Adrenal gland (tissue), 12 donors: ENCODE measurements around the gene RINT1. TPM values are rescaled to one million over a fixed set of nuclear protein-coding genes. Genes with fewer than 3 reads are reported as not detected.

Experiments used
- DNase-seq, 7 donors: peaks; one replicate each; pipeline ENCODE4 v3.0.0-alpha.2; 2019 to 2020
- H3K27ac ChIP-seq, 5 donors: fragments of 200-600 bp; sonication (generic) in 4 of 5; 1 replicate in 3 of 5; 2 replicates in 2 of 5; pipeline versions ENCODE4 v1.5.1 to v1.8.0; 2016 to 2020; ENCODE audit warnings: mild to moderate bottlenecking in 1 of 5
- H3K27me3 ChIP-seq: fragments of 200-600 bp; 2 replicates; pipeline ENCODE4 v1.8.0; 2021
- H3K36me3 ChIP-seq, 2 donors: fragments of 200-600 bp; replicated peaks in 1 of 2; 1 replicate in 1 of 2; 2 replicates in 1 of 2; pipeline versions ENCODE4 v1.5.1 to v1.8.0; 2018 to 2022
- H3K4me1 ChIP-seq, 2 donors: fragments of 200-600 bp; replicated peaks in 1 of 2; 1 replicate in 1 of 2; 2 replicates in 1 of 2; pipeline versions ENCODE4 v1.5.1 to v1.8.0; 2018 to 2021
- H3K4me3 ChIP-seq, 4 donors: fragments of 200-600 bp; sonication (generic) in 3 of 4; one replicate each; pipeline ENCODE4 v1.5.1; 2016 to 2018
- H3K9me3 ChIP-seq, 3 donors: fragments of 200-600 bp; sonication (generic) in 1 of 3; replicated peaks in 1 of 3; 1 replicate in 2 of 3; 2 replicates in 1 of 3; pipeline versions ENCODE4 v1.5.1 to v1.8.0; 2016 to 2021
- POLR2A ChIP-seq, 2 donors: fragments of 450-650 bp; IDR thresholded peaks; one replicate each; pipeline ENCODE4 v1.6.1; 2017; ENCODE audit warnings: antibody characterized with exemption in 2 of 2, mild to moderate bottlenecking in 2 of 2, moderate library complexity in 1 of 2
- WGBS, 4 donors: extraction: QIAGEN DNeasy Blood & Tissue Kit in 2 of 4; methylation state at CpG; one replicate each; pipeline versions ENCODE4 v1.1.5 to v1.1.7; 2013 to 2017; 5-methylcytosine and 5-hydroxymethylcytosine counted together
- intact Hi-C, 2 donors: fragments of 100-400 bp; cut with DNase I; formaldehyde crosslinking; loops; one replicate each; pipeline versions ENCODE4 v1.14.1 to v1.15.0; 2022 to 2023
- polyA plus RNA-seq, 3 donors: library from polyadenylated mRNA; stranded (reverse); fragments of 200-250 nt in 2 of 3; fragments of 350-450 nt in 1 of 3; fragmentation: Illumina TruSeq in 1 of 3; extraction: RNeasy Lipid Tissue Mini Kit (QIAGEN cat#74804) in 1 of 3; gene quantifications; one replicate each; pipeline ENCODE4 v1.2.3, GENCODE V29; 2013 to 2014
- total RNA-seq, 9 donors: library from RNA; depleted of rRNA in 4 of 9; stranded (reverse); fragments of >200 nt in 4 of 9; fragments of 120-200 nt in 1 of 9; fragmentation: NEBNext Ultra II Directional in 1 of 9; extraction: Animal tissue kit (Norgen Biotek cat#: 25700) in 1 of 9; gene quantifications; one replicate each; pipeline versions ENCODE4 v1.1.0 to v1.2.4, GENCODE V29; 2013 to 2023
- TF ChIP-seq, protein P1 (sequence below), 6 experiments: fragments of 450-650 bp in 4 of 6; fragments of 200-600 bp in 2 of 6; sonication (generic) in 1 of 6; IDR thresholded peaks; 1 replicate in 5 of 6; 2 replicates in 1 of 6; pipeline versions ENCODE4 v1.5.1 to v1.8.0; 2016 to 2021; ENCODE audit warnings: antibody characterized with exemption in 6 of 6, mild to moderate bottlenecking in 2 of 6, moderate library complexity in 1 of 6
- donor health status: healthy with polysubstance abuse.
- donor health status: Bipolar disorder and iron deficiency.
- donor health status: DM: yes; HTN: yes; CAD: no.
- donor health status: DM: no; HTN: no; CAD: no.
- donor health status: DM: no; HTN: no; CAD: no.
- donor health status: DM: yes; HTN: yes; CAD: no.

The RINT1 gene
- total and polyA plus RNA-seq, 12 donors: 9.8 to 25.8 (median 15.7) TPM

DNA sequence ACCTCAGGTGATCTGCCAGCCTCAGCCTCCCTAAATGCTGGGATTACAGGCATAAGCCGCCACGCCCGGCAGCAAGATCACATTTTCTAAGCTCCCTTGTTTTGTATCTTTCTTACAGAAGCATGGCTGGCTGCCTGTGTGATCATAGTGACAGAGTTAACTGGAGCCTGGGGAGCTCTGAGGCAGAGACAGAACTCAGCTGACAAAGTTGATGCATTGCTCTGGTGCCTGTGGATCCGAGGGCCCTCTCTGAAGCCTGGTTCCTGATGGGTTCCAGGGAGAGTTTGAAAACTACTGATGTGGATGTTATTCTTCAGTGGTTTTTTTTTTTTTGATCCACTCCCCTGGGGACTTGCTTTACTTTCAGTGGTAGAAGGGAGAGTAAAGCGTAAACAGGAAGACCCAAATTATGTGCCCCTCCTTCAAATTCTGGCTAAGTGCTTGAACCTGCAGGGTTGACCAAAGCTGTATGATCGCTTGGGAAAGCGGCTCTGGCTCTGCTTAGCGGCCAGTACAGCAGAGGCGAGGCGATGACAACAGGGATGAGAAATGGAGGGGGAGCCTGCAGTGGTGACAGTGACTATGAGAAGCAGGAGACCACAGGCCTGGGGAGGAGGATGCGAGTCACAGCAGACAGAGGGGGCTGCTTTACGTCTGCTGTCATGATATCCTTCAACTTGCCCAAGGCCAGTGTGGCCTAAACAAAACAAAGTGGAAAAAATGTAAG, 56.1 kb downstream of the RINT1 start:
- intact Hi-C loops: no loop called here
- no peaks in the 10 kb centered on the region for H3K9me3 ChIP-seq
- 75 to 85% (median 80%) methylated on average over 12 of the region's 12 CpGs for WGBS, 4 donors
- H3K27me3 ChIP-seq: no peaks in the 10 kb centered on the region
- no peak overlapping the region for H3K4me3 ChIP-seq
- TF ChIP-seq POLR2A (IDR thresholded peaks at IDR 0.05): no peak
- TF ChIP-seq, protein P1, sequence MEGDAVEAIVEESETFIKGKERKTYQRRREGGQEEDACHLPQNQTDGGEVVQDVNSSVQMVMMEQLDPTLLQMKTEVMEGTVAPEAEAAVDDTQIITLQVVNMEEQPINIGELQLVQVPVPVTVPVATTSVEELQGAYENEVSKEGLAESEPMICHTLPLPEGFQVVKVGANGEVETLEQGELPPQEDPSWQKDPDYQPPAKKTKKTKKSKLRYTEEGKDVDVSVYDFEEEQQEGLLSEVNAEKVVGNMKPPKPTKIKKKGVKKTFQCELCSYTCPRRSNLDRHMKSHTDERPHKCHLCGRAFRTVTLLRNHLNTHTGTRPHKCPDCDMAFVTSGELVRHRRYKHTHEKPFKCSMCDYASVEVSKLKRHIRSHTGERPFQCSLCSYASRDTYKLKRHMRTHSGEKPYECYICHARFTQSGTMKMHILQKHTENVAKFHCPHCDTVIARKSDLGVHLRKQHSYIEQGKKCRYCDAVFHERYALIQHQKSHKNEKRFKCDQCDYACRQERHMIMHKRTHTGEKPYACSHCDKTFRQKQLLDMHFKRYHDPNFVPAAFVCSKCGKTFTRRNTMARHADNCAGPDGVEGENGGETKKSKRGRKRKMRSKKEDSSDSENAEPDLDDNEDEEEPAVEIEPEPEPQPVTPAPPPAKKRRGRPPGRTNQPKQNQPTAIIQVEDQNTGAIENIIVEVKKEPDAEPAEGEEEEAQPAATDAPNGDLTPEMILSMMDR (IDR thresholded peaks at IDR 0.05): no peak
- H3K27ac ChIP-seq: no peak overlapping the region
- no peaks in the 10 kb centered on the region for H3K36me3 ChIP-seq
- no peak for DNase-seq
- H3K4me1 ChIP-seq: no peaks in the 10 kb centered on the region

DNA sequence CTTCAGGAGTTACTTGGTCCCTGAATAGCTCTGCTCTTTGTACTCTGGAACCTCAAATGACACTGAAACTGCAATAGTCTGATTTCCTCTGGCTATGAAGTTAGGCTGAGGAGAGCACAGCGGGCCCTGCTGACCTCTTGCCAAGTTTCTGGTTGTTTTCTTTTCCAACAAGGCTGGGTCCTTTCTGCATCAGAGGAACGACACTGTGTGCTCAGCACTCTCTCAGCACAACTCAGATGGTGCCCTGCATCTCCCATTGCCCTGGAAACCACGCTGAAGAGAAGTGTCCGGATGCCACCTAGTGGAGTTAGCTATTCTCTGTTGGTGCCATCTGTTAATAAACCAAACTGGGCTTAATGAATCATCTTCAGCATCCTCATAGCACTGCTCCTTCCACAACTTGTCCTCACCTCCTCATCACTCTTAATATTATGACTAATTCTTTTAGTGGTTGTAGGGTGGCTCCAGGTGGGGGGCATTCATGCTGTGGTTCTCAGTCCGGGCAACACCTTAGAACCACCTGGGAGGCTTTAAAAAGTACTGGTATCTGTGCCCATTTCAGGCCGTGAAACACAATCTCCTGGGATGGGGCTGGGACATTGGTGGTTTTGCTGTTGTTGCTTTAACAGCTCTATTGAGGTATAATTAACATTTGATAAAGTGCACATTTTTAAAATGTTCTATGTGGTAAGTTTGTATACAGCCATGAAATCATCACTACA, 57.5 kb downstream of the RINT1 start:
- peak; percentile 51 to 86 (median 72) for DNase-seq
- Histone ChIP-seq H3K4me3 (no peak overlapping the region), H3K4me1 (no peaks in the 10 kb centered on the region), H3K27ac (no peak overlapping the region), H3K9me3 (no peaks in the 10 kb centered on the region), H3K36me3 (no peaks in the 10 kb centered on the region), H3K27me3 (no peaks in the 10 kb centered on the region)
- 29 to 31% (median 30%) methylated on average over 6 of the region's 6 CpGs for WGBS, 4 donors
- TF ChIP-seq, protein P1 (IDR thresholded peaks at IDR 0.05): peak; percentile 25 to 69 (median 62)
- TF ChIP-seq POLR2A (IDR thresholded peaks at IDR 0.05): no peak
- intact Hi-C loops: no loop called here

GRCh38 chr7:105590793-105591192, 58.8 kb downstream of the RINT1 start:
- WGBS, 4 donors: 70 to 84% (median 80%) methylated on average over 5 of the region's 5 CpGs
- intact Hi-C loops: no loop called here
- H3K4me3 ChIP-seq: no peak overlapping the region

GRCh38 chr7:105591522-105591921, 59.5 kb downstream of the RINT1 start:
- H3K4me1 ChIP-seq: no peaks in the 10 kb centered on the region
- intact Hi-C loops: no loop called here
- TF ChIP-seq, protein P1 (IDR thresholded peaks at IDR 0.05): no peak
- no peak for TF ChIP-seq POLR2A (IDR thresholded peaks at IDR 0.05)
- no peak for DNase-seq
- H3K9me3 ChIP-seq: no peaks in the 10 kb centered on the region
- 67 to 78% (median 72%) methylated on average over 2 of the region's 2 CpGs for WGBS, 4 donors
- H3K27me3 ChIP-seq: no peaks in the 10 kb centered on the region
- no peaks in the 10 kb centered on the region for H3K36me3 ChIP-seq
- H3K27ac ChIP-seq: no peak overlapping the region
- H3K4me3 ChIP-seq: no peak overlapping the region

More at GRCh38 chr7:105590793-105591192, 58.8 kb downstream of the RINT1 start:
- no peak for DNase-seq
- Histone ChIP-seq H3K9me3 (no peaks in the 10 kb centered on the region), H3K4me1 (no peaks in the 10 kb centered on the region), H3K27ac (no peak overlapping the region), H3K36me3 (no peaks in the 10 kb centered on the region), H3K27me3 (no peaks in the 10 kb centered on the region)
- TF ChIP-seq POLR2A (IDR thresholded peaks at IDR 0.05): no peak
- TF ChIP-seq, protein P1 (IDR thresholded peaks at IDR 0.05): no peak
